Measurements from ENCODE around the gene PTGES3.

DNA sequence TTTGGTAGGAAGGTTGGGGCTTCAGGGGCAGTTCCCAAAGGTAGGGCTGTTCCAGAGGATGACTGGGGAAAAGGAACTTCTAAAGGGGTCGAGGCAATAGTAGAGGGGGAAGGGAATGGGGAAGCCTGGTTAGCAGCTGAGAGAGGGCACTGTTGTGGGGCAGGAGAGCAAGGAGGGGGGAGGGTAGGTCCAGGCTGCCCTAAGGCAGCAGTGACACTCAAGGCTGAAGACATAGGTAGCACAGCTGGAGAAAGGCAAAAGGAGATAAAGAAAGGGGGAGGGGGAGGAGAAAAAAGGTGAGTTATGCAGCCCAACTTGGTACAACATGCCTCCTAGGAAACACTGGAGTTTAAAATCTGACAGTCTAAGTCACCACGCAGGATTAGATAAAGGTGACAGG, 33.1 kb upstream of the PTGES3 start:
- TF ChIP-seq, protein P1, sequence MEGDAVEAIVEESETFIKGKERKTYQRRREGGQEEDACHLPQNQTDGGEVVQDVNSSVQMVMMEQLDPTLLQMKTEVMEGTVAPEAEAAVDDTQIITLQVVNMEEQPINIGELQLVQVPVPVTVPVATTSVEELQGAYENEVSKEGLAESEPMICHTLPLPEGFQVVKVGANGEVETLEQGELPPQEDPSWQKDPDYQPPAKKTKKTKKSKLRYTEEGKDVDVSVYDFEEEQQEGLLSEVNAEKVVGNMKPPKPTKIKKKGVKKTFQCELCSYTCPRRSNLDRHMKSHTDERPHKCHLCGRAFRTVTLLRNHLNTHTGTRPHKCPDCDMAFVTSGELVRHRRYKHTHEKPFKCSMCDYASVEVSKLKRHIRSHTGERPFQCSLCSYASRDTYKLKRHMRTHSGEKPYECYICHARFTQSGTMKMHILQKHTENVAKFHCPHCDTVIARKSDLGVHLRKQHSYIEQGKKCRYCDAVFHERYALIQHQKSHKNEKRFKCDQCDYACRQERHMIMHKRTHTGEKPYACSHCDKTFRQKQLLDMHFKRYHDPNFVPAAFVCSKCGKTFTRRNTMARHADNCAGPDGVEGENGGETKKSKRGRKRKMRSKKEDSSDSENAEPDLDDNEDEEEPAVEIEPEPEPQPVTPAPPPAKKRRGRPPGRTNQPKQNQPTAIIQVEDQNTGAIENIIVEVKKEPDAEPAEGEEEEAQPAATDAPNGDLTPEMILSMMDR (IDR thresholded peaks at IDR 0.05), result no peak
- TF ChIP-seq POLR2A (IDR thresholded peaks at IDR 0.05), result no peak

All from testis (tissue), 2 donors.